HEK293 (cell line): Measurements from ENCODE around the gene SRSF9.

Experiments used
- CTCF ChIP-seq: fragments of 450-650 bp; formaldehyde crosslinking; IDR thresholded peaks from 2 replicates; pipeline ENCODE4 v1.5.1; 2016; ENCODE audit warnings: missing biosample characterization, missing genetic modification characterization
- EGR2 ChIP-seq: fragments of 450-650 bp; formaldehyde crosslinking; IDR thresholded peaks from 2 replicates; pipeline ENCODE4 v1.5.1; 2016; ENCODE audit warnings: low read depth, missing biosample characterization, missing genetic modification characterization
- GFI1B ChIP-seq: fragments of 450-650 bp; formaldehyde crosslinking; IDR thresholded peaks from 2 replicates; pipeline ENCODE4 v1.5.1; 2016; ENCODE audit warnings: missing biosample characterization, missing genetic modification characterization
- GLIS2 ChIP-seq: fragments of 450-650 bp; formaldehyde crosslinking; IDR thresholded peaks from 2 replicates; pipeline ENCODE4 v1.5.1; 2016; ENCODE audit warnings: missing biosample characterization, missing genetic modification characterization
- HOXA7 ChIP-seq: sonication (generic); formaldehyde crosslinking; IDR thresholded peaks from 2 replicates; pipeline ENCODE4 v1.8.1; 2022; ENCODE audit warnings: missing genetic modification reagents, borderline replicate concordance
- IKZF3 ChIP-seq: fragments of 450-650 bp; IDR thresholded peaks from 2 replicates; pipeline ENCODE4 v1.5.0; 2018; ENCODE audit warnings: missing biosample characterization, mild to moderate bottlenecking, missing genetic modification characterization, moderate library complexity
- KLF7 ChIP-seq: fragments of 450-650 bp; formaldehyde crosslinking; IDR thresholded peaks from 2 replicates; pipeline ENCODE4 v1.5.1; 2016; ENCODE audit warnings: missing biosample characterization, missing genetic modification characterization, borderline replicate concordance
- PATZ1 ChIP-seq: fragments of 450-650 bp; formaldehyde crosslinking; IDR thresholded peaks from 2 replicates; pipeline ENCODE4 v1.5.1; 2016; ENCODE audit warnings: missing biosample characterization, missing genetic modification characterization
- SETDB1 ChIP-seq: IDR thresholded peaks from one replicate; pipeline ENCODE4 v1.6.1; 2017; ENCODE audit warnings: mild to moderate bottlenecking, low read length, moderate library complexity, mixed read lengths; ENCODE audit not compliant: insufficient read length
- SP2 ChIP-seq: fragments of 450-650 bp; formaldehyde crosslinking; IDR thresholded peaks from 2 replicates; pipeline ENCODE4 v1.5.1; 2016; ENCODE audit warnings: missing biosample characterization, missing genetic modification characterization
- YY1 ChIP-seq: fragments of 450-650 bp; formaldehyde crosslinking; IDR thresholded peaks from 2 replicates; pipeline ENCODE4 v1.5.1; 2018; ENCODE audit warnings: missing biosample characterization, missing genetic modification characterization
- ZBTB20 ChIP-seq: fragments of 450-650 bp; formaldehyde crosslinking; IDR thresholded peaks from 2 replicates; pipeline ENCODE4 v1.5.1; 2016; ENCODE audit warnings: missing biosample characterization, missing genetic modification characterization
- ZBTB8A ChIP-seq: fragments of 450-650 bp; formaldehyde crosslinking; IDR thresholded peaks from 2 replicates; pipeline ENCODE4 v1.5.1; 2016; ENCODE audit warnings: missing biosample characterization, missing genetic modification characterization
- ZFHX2 ChIP-seq: fragments of 450-650 bp; formaldehyde crosslinking; conservative IDR thresholded peaks from 2 replicates; pipeline ENCODE4 v1.5.1; 2016; ENCODE audit warnings: missing biosample characterization, missing genetic modification characterization
- ZFP3 ChIP-seq: fragments of 450-650 bp; formaldehyde crosslinking; IDR thresholded peaks from 2 replicates; pipeline ENCODE4 v1.5.1; 2016; ENCODE audit warnings: low read depth, missing biosample characterization, missing genetic modification characterization
- ZFP69B ChIP-seq: fragments of 450-650 bp; formaldehyde crosslinking; IDR thresholded peaks from 2 replicates; pipeline ENCODE4 v1.5.1; 2016; ENCODE audit warnings: missing biosample characterization, missing genetic modification characterization
- ZIC2 ChIP-seq: fragments of 450-650 bp; formaldehyde crosslinking; IDR thresholded peaks from 2 replicates; pipeline ENCODE4 v1.5.1; 2016; ENCODE audit warnings: missing biosample characterization, missing genetic modification characterization
- ZNF138 ChIP-seq: fragments of 450-650 bp; formaldehyde crosslinking; IDR thresholded peaks from 2 replicates; pipeline ENCODE4 v1.5.1; 2016; ENCODE audit warnings: missing biosample characterization, missing genetic modification characterization, borderline replicate concordance
- ZNF157 ChIP-seq: fragments of 450-650 bp; formaldehyde crosslinking; IDR thresholded peaks from 2 replicates; pipeline ENCODE4 v1.5.1; 2016; ENCODE audit warnings: missing biosample characterization, missing genetic modification characterization
- ZNF23 ChIP-seq: fragments of 450-650 bp; formaldehyde crosslinking; IDR thresholded peaks from 2 replicates; pipeline ENCODE4 v1.5.1; 2016; ENCODE audit warnings: missing biosample characterization, missing genetic modification characterization, borderline replicate concordance
- ZNF24 ChIP-seq: fragments of 450-650 bp; formaldehyde crosslinking; IDR thresholded peaks from 2 replicates; pipeline ENCODE4 v1.5.1; 2016; ENCODE audit warnings: missing biosample characterization, missing genetic modification characterization
- ZNF248 ChIP-seq: fragments of 450-650 bp; formaldehyde crosslinking; IDR thresholded peaks from 2 replicates; pipeline ENCODE4 v1.5.1; 2017; ENCODE audit warnings: missing biosample characterization, missing genetic modification characterization
- ZNF335 ChIP-seq: fragments of 450-650 bp; formaldehyde crosslinking; conservative IDR thresholded peaks from 2 replicates; pipeline ENCODE4 v1.5.1; 2016; ENCODE audit warnings: missing biosample characterization, missing genetic modification characterization
- ZNF354C ChIP-seq: fragments of 450-650 bp; formaldehyde crosslinking; IDR thresholded peaks from 2 replicates; pipeline ENCODE4 v1.5.1; 2016; ENCODE audit warnings: missing biosample characterization, missing genetic modification characterization, low read depth, borderline replicate concordance
- ZNF394 ChIP-seq: fragments of 450-650 bp; formaldehyde crosslinking; IDR thresholded peaks from 2 replicates; pipeline ENCODE4 v1.5.1; 2016; ENCODE audit warnings: missing biosample characterization, missing genetic modification characterization, mild to moderate bottlenecking, moderate library complexity, borderline replicate concordance
- ZNF558 ChIP-seq: fragments of 450-650 bp; formaldehyde crosslinking; IDR thresholded peaks from 2 replicates; pipeline ENCODE4 v1.5.1; 2016; ENCODE audit warnings: missing biosample characterization, missing genetic modification characterization
- ZNF571 ChIP-seq: fragments of 450-650 bp; formaldehyde crosslinking; IDR thresholded peaks from 2 replicates; pipeline ENCODE4 v1.5.0; 2017; ENCODE audit warnings: missing biosample characterization, missing genetic modification characterization
- ZNF623 ChIP-seq: fragments of 450-650 bp; formaldehyde crosslinking; IDR thresholded peaks from 2 replicates; pipeline ENCODE4 v1.5.1; 2016; ENCODE audit warnings: missing biosample characterization, missing genetic modification characterization
- ZNF624 ChIP-seq: fragments of 450-650 bp; formaldehyde crosslinking; IDR thresholded peaks from 2 replicates; pipeline ENCODE4 v1.5.1; 2017; ENCODE audit warnings: missing biosample characterization, missing genetic modification characterization
- ZNF670 ChIP-seq: fragments of 450-650 bp; formaldehyde crosslinking; IDR thresholded peaks from 2 replicates; pipeline ENCODE4 v1.5.1; 2016; ENCODE audit warnings: missing biosample characterization, missing genetic modification characterization, low read depth
- ZNF701 ChIP-seq: fragments of 450-650 bp; formaldehyde crosslinking; IDR thresholded peaks from 2 replicates; pipeline ENCODE4 v1.5.1; 2016; ENCODE audit warnings: missing biosample characterization, missing genetic modification characterization
- ZNF76 ChIP-seq: fragments of 450-650 bp; formaldehyde crosslinking; IDR thresholded peaks from 2 replicates; pipeline ENCODE4; 2016; ENCODE audit warnings: low read depth, missing biosample characterization, missing genetic modification characterization, borderline replicate concordance
- ZNF785 ChIP-seq: fragments of 450-650 bp; formaldehyde crosslinking; IDR thresholded peaks from 2 replicates; pipeline ENCODE4 v1.5.1; 2016; ENCODE audit warnings: missing biosample characterization, missing genetic modification characterization
- TF ChIP-seq, protein P1 (sequence below): fragments of 450-650 bp; formaldehyde crosslinking; IDR thresholded peaks from 2 replicates; pipeline ENCODE4 v1.5.1; 2016; ENCODE audit warnings: missing biosample characterization, missing genetic modification characterization
- TF ChIP-seq, protein P2 (sequence below): fragments of 450-650 bp; IDR thresholded peaks from 2 replicates; pipeline ENCODE4 v1.5.1; 2018; ENCODE audit warnings: missing biosample characterization, missing genetic modification characterization

The SRSF9 gene

DNA sequence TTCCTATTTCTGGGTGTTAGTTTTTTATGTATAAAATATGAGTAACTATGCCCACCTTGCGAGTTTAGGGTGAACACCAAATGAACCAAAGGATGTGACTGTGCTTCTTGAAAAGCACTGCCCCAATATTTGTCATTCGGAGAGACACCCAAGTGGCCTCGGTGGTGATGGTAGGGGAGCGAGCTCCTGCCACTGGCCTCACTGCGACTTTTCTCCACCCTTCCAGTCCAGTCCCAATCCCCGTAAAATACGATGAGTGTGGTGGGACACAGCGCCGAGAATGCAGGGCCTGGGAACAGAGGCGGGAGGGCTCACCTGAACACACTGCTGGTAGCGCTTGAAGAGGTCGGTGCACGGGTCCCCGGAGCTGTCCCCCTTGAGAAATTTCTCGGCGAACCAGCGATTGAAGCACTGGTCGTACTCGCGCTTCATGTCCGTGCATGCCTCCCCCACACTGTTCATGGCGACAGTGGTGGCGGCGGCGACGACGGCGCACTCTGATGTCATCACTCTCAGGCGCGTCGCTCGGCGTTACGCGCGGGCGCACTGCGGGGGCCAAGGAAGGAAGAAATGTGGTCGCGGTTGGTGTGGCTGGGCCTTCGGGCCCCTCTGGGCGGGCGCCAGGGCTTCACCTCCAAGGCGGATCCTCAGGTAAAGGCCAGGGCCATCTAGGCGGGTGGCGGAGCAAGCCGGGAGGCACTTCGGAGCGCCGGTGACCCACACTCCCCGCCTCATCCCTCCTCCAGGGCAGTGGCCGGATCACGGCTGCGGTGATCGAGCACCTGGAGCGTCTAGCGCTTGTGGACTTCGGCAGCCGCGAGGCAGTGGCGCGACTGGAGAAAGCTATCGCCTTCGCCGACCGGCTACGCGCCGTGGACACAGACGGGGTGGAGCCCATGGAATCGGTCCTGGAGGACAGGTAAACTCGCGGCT is 23.4 kb downstream of the SRSF9 start, which contains the start of the genes GATC and TRIAP1 (continued):
- TF ChIP-seq EGR2 (tag by site-specific recombination) (peak; percentile 90), ZNF248 (tag by site-specific recombination) (no peak), ZNF23 (no peak), CTCF (tag by site-specific recombination) (peak; percentile 11; the same call in 1 of the 2 replicates), ZIC2 (peak; percentile 93), ZNF624 (tag by site-specific recombination) (no peak), KLF7 (peak; percentile 53; the same call in 1 of the 2 replicates), SP2 (peak; percentile 66), HOXA7 (no peak), SETDB1 (no peak), ZNF394 (tag by site-specific recombination) (peak; percentile 61; the same call in 1 of the 2 replicates), IKZF3 (tag by site-specific recombination) (no peak), ZFP3 (no peak), GFI1B (tag by site-specific recombination) (no peak), ZNF785 (tag by site-specific recombination) (no peak), ZNF354C (tag by site-specific recombination) (no peak), ZNF24 (peak; percentile 95), ZNF558 (tag by site-specific recombination) (no peak), ZFHX2 (tag by site-specific recombination) (peak; percentile 89), GLIS2 (tag by site-specific recombination) (peak; percentile 98), ZBTB20 (peak; percentile 84), ZNF335 (tag by site-specific recombination) (peak; percentile 84), ZFP69B (peak; percentile 66; the same call in 1 of the 2 replicates), ZBTB8A (tag by site-specific recombination) (peak; percentile 85), ZNF157 (tag by site-specific recombination) (no peak), PATZ1 (tag by site-specific recombination) (peak; percentile 98), ZNF623 (tag by site-specific recombination) (no peak), ZNF701 (tag by site-specific recombination) (no peak), ZNF138 (tag by site-specific recombination) (no peak), ZNF76 (peak; percentile 79; the same call in 1 of the 2 replicates), ZNF670 (no peak), ZNF571 (tag by site-specific recombination) (no peak), YY1 (tag by site-specific recombination) (peak; percentile 98)
- TF ChIP-seq, protein P1, sequence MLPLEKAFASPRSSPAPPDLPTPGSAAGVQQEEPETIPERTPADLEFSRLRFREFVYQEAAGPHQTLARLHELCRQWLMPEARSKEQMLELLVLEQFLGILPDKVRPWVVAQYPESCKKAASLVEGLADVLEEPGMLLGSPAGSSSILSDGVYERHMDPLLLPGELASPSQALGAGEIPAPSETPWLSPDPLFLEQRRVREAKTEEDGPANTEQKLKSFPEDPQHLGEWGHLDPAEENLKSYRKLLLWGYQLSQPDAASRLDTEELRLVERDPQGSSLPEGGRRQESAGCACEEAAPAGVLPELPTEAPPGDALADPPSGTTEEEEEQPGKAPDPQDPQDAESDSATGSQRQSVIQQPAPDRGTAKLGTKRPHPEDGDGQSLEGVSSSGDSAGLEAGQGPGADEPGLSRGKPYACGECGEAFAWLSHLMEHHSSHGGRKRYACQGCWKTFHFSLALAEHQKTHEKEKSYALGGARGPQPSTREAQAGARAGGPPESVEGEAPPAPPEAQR (tag by site-specific recombination) = no peak
- TF ChIP-seq, protein P2, sequence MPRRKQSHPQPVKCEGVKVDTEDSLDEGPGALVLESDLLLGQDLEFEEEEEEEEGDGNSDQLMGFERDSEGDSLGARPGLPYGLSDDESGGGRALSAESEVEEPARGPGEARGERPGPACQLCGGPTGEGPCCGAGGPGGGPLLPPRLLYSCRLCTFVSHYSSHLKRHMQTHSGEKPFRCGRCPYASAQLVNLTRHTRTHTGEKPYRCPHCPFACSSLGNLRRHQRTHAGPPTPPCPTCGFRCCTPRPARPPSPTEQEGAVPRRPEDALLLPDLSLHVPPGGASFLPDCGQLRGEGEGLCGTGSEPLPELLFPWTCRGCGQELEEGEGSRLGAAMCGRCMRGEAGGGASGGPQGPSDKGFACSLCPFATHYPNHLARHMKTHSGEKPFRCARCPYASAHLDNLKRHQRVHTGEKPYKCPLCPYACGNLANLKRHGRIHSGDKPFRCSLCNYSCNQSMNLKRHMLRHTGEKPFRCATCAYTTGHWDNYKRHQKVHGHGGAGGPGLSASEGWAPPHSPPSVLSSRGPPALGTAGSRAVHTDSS (tag by site-specific recombination) = no peak
